Measurements from ENCODE around the gene LTBP2. TPM values are rescaled to one million over a fixed set of nuclear protein-coding genes. Genes with fewer than 3 reads are reported as not detected.
A peak's percentile ranks its signal among the peaks of the same experiment; 100 is the strongest.

The LTBP2 gene
- polyA plus RNA-seq, 1 donor from 2014 or later: 0.33 TPM

GRCh38 chr14:74608959-74609611, 3.0 kb downstream of the LTBP2 start:
- no peaks in the 10 kb centered on the region for H3K79me2 ChIP-seq (replicated peaks; ENCODE audit: insufficient read depth, low read length)
- no peaks in the 10 kb centered on the region for H4K20me1 ChIP-seq (ENCODE audit: insufficient read depth)
- H3K9me3 ChIP-seq (ENCODE audit: low read length): no peaks in the 10 kb centered on the region
- H3F3A ChIP-seq (ENCODE audit: insufficient read depth, low read length, poor library complexity, severe bottlenecking): no peaks in the 10 kb centered on the region
- no peak overlapping the region for H3K27ac ChIP-seq (ENCODE audit: low read length)
- H3K27me3 ChIP-seq (ENCODE audit: insufficient read depth, low read depth, low read length): peaks cover 43% of the 10 kb centered on the region
- H3K36me3 ChIP-seq (ENCODE audit: insufficient read depth, low read length): no peaks in the 10 kb centered on the region
- H3K4me2 ChIP-seq (ENCODE audit: low read length): no peak overlapping the region
- no peak overlapping the region for H3K9ac ChIP-seq (ENCODE audit: low read length)
- no peaks in the 10 kb centered on the region for H3K9me2 ChIP-seq (ENCODE audit: insufficient read depth, low read length)
- TF ChIP-seq RAD21 (conservative IDR thresholded peaks at IDR 0.05) (peak; percentile 79), MXI1 (conservative IDR thresholded peaks at IDR 0.05; ENCODE audit: poor library complexity, severe bottlenecking) (peak; percentile 18), SMC3 (conservative IDR thresholded peaks at IDR 0.05; ENCODE audit: poor library complexity) (peak; percentile 81), REST (IDR thresholded peaks at IDR 0.05; ENCODE audit: borderline replicate concordance) (no peak), EZH2 (IDR thresholded peaks at IDR 0.05; ENCODE audit: borderline replicate concordance, insufficient read depth, low read length, poor library complexity, severe bottlenecking) (no peak), TAF1 (IDR thresholded peaks at IDR 0.05; ENCODE audit: low read depth) (no peak), EP300 (conservative IDR thresholded peaks at IDR 0.05; ENCODE audit: poor library complexity, severe bottlenecking) (no peak), CTCF (IDR thresholded peaks at IDR 0.05; ENCODE audit: poor library complexity, severe bottlenecking) (peak; percentile 86)
- no peak overlapping the region for H3K4me3 ChIP-seq (ENCODE audit: low read length)
- H2AFZ ChIP-seq (ENCODE audit: low read depth, low read length): no peak overlapping the region

GRCh38 chr14:74606727-74607126, 5.3 kb downstream of the LTBP2 start:
- H3K9me3 ChIP-seq (ENCODE audit: low read length): no peaks in the 10 kb centered on the region
- no peaks in the 10 kb centered on the region for H3F3A ChIP-seq (ENCODE audit: insufficient read depth, low read length, poor library complexity, severe bottlenecking)
- H3K79me2 ChIP-seq (replicated peaks; ENCODE audit: insufficient read depth, low read length): no peaks in the 10 kb centered on the region
- H3K9me2 ChIP-seq (ENCODE audit: insufficient read depth, low read length): no peaks in the 10 kb centered on the region
- no peaks in the 10 kb centered on the region for H3K36me3 ChIP-seq (ENCODE audit: insufficient read depth, low read length)
- no peak overlapping the region for H3K4me2 ChIP-seq (ENCODE audit: low read length)
- H3K9ac ChIP-seq (ENCODE audit: low read length): no peak overlapping the region
- no peak overlapping the region for H2AFZ ChIP-seq (ENCODE audit: low read depth, low read length)
- H3K27me3 ChIP-seq (ENCODE audit: insufficient read depth, low read depth, low read length): peaks cover 24% of the 10 kb centered on the region
- no peak overlapping the region for H3K4me3 ChIP-seq (ENCODE audit: low read length)
- no peak for TF ChIP-seq RAD21 (conservative IDR thresholded peaks at IDR 0.05)
- no peak for TF ChIP-seq EZH2 (IDR thresholded peaks at IDR 0.05; ENCODE audit: borderline replicate concordance, insufficient read depth, low read length, poor library complexity, severe bottlenecking)
- TF ChIP-seq CTCF (IDR thresholded peaks at IDR 0.05; ENCODE audit: poor library complexity, severe bottlenecking): no peak
- TF ChIP-seq REST (IDR thresholded peaks at IDR 0.05; ENCODE audit: borderline replicate concordance): no peak
- TF ChIP-seq SMC3 (conservative IDR thresholded peaks at IDR 0.05; ENCODE audit: poor library complexity): no peak
- TF ChIP-seq POLR2AphosphoS5 (IDR thresholded peaks at IDR 0.05): no peak
- no peak for TF ChIP-seq MXI1 (conservative IDR thresholded peaks at IDR 0.05; ENCODE audit: poor library complexity, severe bottlenecking)
- TF ChIP-seq EP300 (conservative IDR thresholded peaks at IDR 0.05; ENCODE audit: poor library complexity, severe bottlenecking): no peak
- no peak for TF ChIP-seq TAF1 (IDR thresholded peaks at IDR 0.05; ENCODE audit: low read depth)
- H3K27ac ChIP-seq (ENCODE audit: low read length): no peak overlapping the region
- no peaks in the 10 kb centered on the region for H4K20me1 ChIP-seq (ENCODE audit: insufficient read depth)

All from neural cell (in vitro differentiated cells).